Thoracic aorta (tissue), 2 donors: Measurements from ENCODE around the gene ALPP. TPM values are rescaled to one million over a fixed set of nuclear protein-coding genes. Genes with fewer than 3 reads are reported as not detected.

Experiments
- ATAC-seq: fragments of 150-250 bp; one replicate; pipeline ENCODE4 v1.8.0; 2017; ENCODE audit warnings: low read depth; ENCODE audit not compliant: insufficient number of reproducible peaks, low FRiP score
- DNase-seq: peaks from one replicate; pipeline ENCODE4 v3.0.0-alpha.2; 2020; ENCODE audit warnings: low spot score
- H3K27ac ChIP-seq, 2 donors: fragments of 200-600 bp; sonication (generic); 1 replicate in 1 of 2; 2 replicates in 1 of 2; pipeline ENCODE4 v1.5.1; 2016; ENCODE audit warnings: mild to moderate bottlenecking in 2 of 2, moderate library complexity in 2 of 2
- H3K27me3 ChIP-seq: fragments of 200-600 bp; sonication (generic); replicated peaks from 2 replicates; pipeline ENCODE4 v1.6.0; 2016; ENCODE audit warnings: mild to moderate bottlenecking; ENCODE audit not compliant: insufficient read depth
- H3K36me3 ChIP-seq: fragments of 200-600 bp; sonication (generic); one replicate; pipeline ENCODE4 v1.5.1; 2016
- H3K4me1 ChIP-seq, 2 donors: fragments of 200-600 bp; sonication (generic); 1 replicate in 1 of 2; 2 replicates in 1 of 2; pipeline versions ENCODE4 v1.5.1 to v1.6.0; 2016; ENCODE audit warnings: low read depth in 2 of 2, mild to moderate bottlenecking in 1 of 2; ENCODE audit not compliant: control insufficient read depth in 1 of 2
- H3K4me3 ChIP-seq: fragments of 200-600 bp; sonication (generic); 2 replicates; pipeline ENCODE4 v1.5.1; 2016; ENCODE audit warnings: mild to moderate bottlenecking
- H3K9me3 ChIP-seq: fragments of 200-600 bp; sonication (generic); 2 replicates; pipeline ENCODE4 v1.5.1; 2016
- total RNA-seq, 2 donors: library from RNA; depleted of rRNA; stranded (reverse); fragments of >200 nt; gene quantifications; one replicate each; pipeline versions ENCODE4 v1.1.0 to v1.2.3, GENCODE V29; 2016
- TF ChIP-seq, protein P1 (sequence below): fragments of 200-600 bp; sonication (generic); IDR thresholded peaks from one replicate; pipeline ENCODE4 v1.5.1; 2019; ENCODE audit warnings: antibody characterized with exemption

The ALPP gene
- total RNA-seq, 2 donors from 2014 or later = not detected

- Histone ChIP-seq H3K4me3 (no peak overlapping the region), H3K9me3 (peaks cover 5% of the 10 kb centered on the region), H3K36me3 (no peaks in the 10 kb centered on the region), H3K4me1 (no peaks in the 10 kb centered on the region), H3K27ac (no peak overlapping the region), H3K27me3 (peaks cover 11% of the 10 kb centered on the region)
- TF ChIP-seq, protein P1, sequence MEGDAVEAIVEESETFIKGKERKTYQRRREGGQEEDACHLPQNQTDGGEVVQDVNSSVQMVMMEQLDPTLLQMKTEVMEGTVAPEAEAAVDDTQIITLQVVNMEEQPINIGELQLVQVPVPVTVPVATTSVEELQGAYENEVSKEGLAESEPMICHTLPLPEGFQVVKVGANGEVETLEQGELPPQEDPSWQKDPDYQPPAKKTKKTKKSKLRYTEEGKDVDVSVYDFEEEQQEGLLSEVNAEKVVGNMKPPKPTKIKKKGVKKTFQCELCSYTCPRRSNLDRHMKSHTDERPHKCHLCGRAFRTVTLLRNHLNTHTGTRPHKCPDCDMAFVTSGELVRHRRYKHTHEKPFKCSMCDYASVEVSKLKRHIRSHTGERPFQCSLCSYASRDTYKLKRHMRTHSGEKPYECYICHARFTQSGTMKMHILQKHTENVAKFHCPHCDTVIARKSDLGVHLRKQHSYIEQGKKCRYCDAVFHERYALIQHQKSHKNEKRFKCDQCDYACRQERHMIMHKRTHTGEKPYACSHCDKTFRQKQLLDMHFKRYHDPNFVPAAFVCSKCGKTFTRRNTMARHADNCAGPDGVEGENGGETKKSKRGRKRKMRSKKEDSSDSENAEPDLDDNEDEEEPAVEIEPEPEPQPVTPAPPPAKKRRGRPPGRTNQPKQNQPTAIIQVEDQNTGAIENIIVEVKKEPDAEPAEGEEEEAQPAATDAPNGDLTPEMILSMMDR = no peak
- ATAC-seq (no peak), DNase-seq (no peak)
Observed at GRCh38 chr2:232347369-232347768, 31.2 kb upstream of the ALPP start.

DNA sequence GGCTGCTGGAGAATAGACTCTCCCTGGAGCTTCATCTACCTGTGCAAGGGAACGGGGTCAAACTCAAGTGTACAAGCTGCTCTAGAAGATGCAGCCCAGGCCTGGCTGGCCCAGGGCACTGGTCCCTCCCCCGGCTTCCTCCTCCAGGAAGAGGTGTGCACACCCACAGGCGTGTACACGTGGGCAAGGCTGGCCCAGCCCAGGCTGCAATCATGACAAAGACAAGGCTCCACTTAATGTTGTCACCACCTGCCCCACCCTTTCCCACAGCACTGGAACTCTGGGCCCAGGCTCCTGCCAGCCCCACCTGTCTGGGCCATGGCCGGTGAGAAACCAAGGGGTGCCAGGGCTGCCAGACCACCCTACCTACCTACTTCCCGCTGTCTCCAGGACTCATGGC is 29.6 kb upstream of the ALPP start:
- DNase-seq (no peak), ATAC-seq (no peak)

DNA sequence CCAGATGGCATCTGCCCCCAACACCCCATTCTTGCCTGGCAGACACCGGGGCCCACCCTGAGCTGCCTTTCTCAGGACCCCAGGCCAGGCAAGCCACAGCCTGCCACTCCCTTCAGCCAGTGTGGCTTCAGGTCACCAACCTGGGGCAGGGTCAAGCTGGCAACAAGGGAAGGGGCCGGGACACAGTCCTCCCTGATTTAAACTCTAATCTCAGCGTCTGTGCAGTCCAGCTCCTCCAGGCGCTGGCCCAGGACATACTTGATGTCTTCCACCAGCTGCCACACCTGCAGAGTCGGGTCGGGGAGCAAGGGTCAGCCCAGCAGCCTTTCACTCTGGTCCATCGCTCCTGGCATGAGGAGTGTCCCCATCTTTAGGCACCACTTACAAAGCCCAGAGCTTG is 29.0 kb upstream of the ALPP start:
- H3K27me3 ChIP-seq = peaks cover 11% of the 10 kb centered on the region
- no peaks in the 10 kb centered on the region for H3K36me3 ChIP-seq
- no peak for ATAC-seq
- no peak for DNase-seq
- H3K4me3 ChIP-seq = no peak overlapping the region
- H3K4me1 ChIP-seq = no peaks in the 10 kb centered on the region
- H3K9me3 ChIP-seq = no peaks in the 10 kb centered on the region
- no peak overlapping the region for H3K27ac ChIP-seq
- TF ChIP-seq, protein P1 = no peak

More for the DNA sequence above, 29.6 kb upstream of the ALPP start:
- Histone ChIP-seq H3K27ac (no peak overlapping the region), H3K36me3 (no peaks in the 10 kb centered on the region), H3K27me3 (peaks cover 11% of the 10 kb centered on the region), H3K4me3 (no peak overlapping the region), H3K4me1 (no peaks in the 10 kb centered on the region), H3K9me3 (peaks cover under 1% of the 10 kb centered on the region)
- TF ChIP-seq, protein P1 = no peak

GRCh38 chr2:232349946-232350635 is 28.5 kb upstream of the ALPP start:
- H3K27me3 ChIP-seq = peaks cover 11% of the 10 kb centered on the region
- no peaks in the 10 kb centered on the region for H3K9me3 ChIP-seq
- H3K36me3 ChIP-seq = no peaks in the 10 kb centered on the region
- H3K4me1 ChIP-seq = no peaks in the 10 kb centered on the region
- no peak overlapping the region for H3K27ac ChIP-seq
- H3K4me3 ChIP-seq = no peak overlapping the region
- DNase-seq (no peak), ATAC-seq (no peak)
- TF ChIP-seq, protein P1 = no peak

DNA sequence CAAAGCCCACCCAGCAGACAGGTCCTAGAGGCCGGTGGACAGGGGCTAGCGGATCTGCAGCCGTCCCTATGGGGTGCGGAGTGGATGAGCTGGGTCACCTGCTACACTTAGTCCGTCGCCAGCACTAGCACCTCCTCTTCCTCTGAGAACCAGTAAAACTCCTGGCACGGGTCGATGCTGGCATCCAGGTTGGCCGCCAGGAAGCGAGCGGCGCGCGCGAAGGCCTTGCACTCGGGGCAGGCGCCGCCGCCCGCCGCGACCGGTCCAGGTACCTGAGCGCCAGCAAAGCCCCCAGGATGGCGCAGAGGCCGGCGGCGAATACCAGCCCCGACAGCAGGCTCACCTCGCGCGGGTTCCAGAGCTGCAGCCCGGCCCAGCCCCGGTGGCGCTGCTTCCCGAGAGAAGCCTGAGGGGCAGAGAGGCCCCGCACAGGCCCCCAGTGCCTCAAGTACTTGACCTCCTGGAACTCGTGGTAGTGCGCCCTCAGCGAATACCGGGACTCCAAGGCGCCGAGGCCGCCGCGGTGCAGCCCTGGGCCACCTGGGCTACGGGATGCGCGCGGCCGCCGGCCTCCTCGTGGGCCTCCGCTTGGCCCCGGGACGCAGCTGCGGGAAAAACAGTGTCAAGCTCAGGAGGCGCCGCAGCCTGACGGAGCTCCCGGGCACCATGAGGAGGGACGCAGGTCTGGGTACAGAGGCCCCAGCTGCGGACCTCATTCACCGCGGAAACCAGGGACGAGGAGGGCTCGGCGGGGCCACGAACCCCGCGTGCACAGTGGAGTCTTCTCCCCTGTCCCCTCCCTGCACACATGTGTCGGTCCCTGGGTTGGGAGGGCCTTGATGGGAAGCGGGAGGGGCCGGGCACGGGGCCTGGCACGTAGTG is 27.5 kb upstream of the ALPP start:
- TF ChIP-seq, protein P1 = no peak
- Histone ChIP-seq H3K36me3 (no peaks in the 10 kb centered on the region), H3K27me3 (peaks cover 11% of the 10 kb centered on the region), H3K27ac (no peak overlapping the region), H3K9me3 (no peaks in the 10 kb centered on the region), H3K4me3 (no peak overlapping the region), H3K4me1 (no peaks in the 10 kb centered on the region)
- no peak for DNase-seq
- ATAC-seq = no peak
